Activated CD8-positive, alpha-beta memory T cell treated with anti-CD3 and anti-CD28 coated beads for 4 hours (primary cell): ENCODE results near the gene CHD2.
"Not testable (repeated sequence)": the region's sequence is repeated elsewhere in the genome, so short reads cannot be mapped to it uniquely, and the experiment has no call there.

Source experiments
- DNase-seq, 2 donors: peaks; one replicate each; pipeline ENCODE4 v3.0.0-alpha.2; 2020; ENCODE audit warnings: low read depth in 2 of 2

Gene CHD2

DNA sequence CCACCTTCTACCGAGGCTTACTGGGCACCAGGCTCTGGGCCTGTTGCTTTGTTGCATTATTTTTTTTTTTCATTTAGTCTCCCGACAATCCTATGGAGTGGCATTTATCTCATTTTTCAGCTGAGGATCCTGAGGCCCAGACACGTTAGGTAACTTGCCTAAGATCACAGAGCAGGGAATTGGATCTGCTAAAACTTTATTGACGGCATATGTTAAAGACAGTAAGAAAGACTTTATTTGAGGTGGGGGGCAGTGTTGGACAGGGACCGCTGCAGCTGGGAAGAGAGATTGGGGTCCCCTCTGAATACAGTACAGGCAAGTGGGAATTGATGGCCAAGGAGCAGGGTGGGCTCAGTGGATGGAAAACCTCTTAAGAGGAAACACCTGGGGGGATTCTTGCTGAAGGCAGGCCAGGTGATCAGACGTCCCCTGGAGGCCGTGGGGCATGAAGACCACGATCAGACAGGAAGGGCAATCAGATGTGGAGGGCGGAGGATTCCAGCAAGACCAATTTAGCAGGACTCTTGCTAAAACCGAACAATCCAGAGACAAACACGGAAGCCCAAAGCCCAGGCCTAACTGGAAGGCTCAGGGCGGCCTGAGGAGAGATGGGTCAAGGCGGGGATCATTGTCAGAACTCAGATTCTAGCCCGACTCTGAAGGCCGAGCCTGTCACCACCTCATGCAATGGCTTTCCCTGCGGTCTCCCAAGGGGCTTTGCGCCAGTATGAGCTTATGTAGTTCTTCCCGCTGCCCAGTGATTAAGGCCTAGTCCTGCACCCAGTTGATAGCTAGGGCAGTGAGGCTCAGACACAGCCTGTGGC is 135.2 kb downstream of the CHD2 start:
- no peak for DNase-seq

DNA sequence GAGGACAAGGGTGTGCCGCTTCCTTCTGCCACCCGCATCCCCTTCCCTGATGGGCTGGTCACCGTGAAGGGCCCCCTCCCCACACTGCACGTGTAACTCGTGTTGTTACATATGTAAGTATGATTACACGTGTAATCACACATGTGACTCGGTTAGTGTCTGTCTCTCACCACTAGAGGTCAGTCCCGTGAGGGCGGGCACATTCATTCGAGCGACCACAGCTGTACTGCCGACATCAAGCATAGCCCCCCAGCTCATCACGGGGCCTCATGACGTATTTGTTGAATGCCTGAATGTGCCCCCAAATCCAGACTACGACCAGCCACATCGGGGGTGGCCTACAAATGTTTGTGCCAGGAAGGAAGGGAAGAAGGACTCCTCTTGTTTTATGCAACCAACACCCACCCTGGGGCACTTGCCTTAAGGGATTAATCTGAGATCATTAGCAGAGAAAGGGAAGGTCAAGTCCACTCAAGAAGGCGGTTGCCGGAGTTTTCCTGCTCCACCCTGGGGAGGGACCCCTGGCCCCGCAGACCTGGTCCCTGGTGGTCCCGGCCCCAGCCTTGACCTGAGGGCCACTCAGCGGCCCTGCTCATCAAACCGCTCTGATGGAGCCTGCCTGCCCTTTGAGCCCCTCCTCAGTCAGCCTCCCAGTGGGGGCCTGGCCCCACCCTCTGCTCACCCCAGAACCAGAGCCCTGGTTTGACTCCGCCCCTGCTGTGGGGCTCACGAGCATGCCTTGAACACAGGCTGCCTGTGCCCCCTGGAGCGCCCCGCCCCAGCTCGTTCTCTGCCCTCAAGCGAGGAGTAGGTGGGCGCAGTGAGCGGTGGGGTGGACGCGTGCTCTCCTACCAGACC is 136.1 kb downstream of the CHD2 start:
- DNase-seq = peak in 1 of 2 donors; percentile 9

- no peak for DNase-seq
These were observed 137.1 kb downstream of the CHD2 start for GRCh38 chr15:93036951-93037819.

- DNase-seq = no peak
These were observed 137.9 kb downstream of the CHD2 start for GRCh38 chr15:93037820-93038705.

DNA sequence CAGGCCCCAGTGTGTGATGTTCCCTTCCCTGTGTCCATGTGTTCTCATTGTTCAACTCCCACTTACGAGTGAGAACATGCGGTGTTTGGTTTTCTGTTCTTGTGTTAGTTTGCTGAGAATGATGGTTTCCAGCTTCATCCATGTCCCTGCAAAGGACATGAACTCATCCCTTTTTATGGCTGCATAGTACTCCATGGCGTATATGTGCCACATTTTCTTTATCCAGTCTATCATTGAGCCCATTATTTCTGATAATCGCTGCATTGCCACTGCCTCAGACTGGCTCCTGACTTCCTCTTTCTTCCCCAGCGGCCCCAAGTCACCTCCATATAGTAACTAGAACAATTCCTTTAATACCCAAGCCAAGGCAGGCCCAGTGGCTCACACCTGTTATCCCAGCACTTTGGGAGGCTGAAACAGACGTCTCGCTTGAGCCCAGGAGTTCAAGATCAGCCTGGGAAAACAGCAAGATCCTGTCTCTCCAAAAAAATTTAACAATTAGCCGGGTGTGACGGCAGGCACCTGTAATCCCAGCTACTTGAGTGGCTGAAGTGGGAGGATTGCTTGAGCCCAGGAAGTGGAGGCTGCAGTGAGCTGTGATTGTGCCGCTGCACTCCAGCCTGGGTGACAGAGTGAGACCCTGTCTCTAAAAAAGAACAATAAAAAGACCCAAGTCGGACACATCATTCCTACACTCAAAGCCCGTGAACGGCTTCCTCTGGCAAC is 139.6 kb downstream of the CHD2 start:
- DNase-seq = not testable (repeated sequence)

- no peak for DNase-seq
These were observed 140.4 kb downstream of the CHD2 start for GRCh38 chr15:93040288-93041158.

GRCh38 chr15:93041159-93041547 is 141.0 kb downstream of the CHD2 start:
- no peak for DNase-seq

- DNase-seq = no peak
These were observed 142.1 kb downstream of the CHD2 start for GRCh38 chr15:93042211-93042610.

- no peak for DNase-seq
These were observed 142.7 kb downstream of the CHD2 start for GRCh38 chr15:93042691-93043378.

DNA sequence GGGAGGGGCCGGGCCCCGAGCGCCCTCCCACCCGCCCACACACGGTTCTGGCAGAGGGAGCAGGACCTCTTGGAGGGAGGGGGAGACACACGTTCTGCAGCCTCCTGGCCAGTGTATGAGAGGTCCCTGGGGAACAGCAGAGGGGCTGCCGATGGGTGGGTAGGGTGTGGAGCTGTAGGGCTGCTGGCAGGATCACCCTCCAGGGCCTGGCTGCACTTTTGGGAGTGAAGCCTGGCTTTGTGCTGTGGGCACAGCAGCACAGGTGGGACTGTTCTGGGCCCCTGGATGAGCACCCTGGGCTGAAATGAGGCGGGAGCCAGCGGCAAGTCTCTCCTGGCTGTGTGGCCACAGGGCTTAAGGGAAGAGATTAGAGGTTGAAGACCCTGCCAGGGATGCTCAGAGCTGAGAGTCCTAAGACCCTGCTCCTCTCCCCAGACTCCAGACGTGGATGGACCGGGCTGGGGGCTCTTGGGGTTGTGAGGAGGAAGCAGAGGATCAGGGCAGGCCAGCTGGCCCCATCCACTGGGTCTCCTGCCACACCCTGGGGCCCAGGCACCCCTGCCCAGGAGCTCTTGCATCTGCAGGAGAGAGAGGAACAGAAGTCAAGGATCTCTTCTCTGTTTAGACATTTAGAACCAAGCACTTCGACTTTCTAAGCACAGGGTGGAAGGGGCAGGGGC is 143.6 kb downstream of the CHD2 start:
- DNase-seq = no peak

DNA sequence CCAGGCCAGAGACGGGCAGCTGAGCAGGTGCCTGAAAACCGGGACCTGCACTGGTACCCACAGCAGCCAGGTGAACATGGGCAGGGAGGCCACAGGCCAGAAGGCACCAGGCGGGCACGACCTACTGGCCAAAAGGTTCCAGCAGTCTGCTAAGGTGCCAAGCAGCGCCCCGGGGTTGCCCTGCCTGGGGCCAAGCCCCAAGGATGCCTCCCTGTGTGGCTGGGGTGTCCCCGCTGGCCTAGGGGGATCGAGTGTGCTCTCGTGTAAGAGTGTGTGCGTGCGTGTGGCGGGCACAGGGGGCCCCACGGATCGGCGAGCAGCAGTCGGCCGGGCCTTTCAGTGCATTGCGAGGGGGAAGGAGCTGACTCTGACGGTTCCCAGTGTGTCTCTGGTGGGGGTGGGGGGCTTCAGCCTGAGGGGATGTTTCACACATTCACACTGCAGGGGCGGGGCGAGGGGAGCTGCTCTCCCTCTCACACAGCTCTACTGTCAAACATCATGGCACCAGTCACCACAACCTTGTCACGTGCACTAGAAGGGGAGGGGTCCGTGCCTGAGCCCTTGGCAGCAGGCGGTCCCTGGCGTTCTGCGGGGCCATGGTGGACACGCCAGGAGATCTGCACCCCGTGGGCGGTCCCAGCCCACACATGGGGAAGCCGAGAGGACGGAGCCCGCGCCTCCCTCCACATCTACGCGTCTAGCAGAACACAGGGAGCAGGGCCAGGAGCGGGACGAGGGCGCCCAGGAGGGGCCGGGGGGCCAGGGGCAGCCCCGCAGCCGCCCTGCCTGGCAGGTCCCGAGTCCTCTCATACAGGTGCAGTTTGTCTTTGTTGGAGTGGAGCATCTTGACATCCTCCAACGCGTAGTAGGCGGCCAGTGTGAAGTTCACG is 144.4 kb downstream of the CHD2 start:
- no peak for DNase-seq

DNA sequence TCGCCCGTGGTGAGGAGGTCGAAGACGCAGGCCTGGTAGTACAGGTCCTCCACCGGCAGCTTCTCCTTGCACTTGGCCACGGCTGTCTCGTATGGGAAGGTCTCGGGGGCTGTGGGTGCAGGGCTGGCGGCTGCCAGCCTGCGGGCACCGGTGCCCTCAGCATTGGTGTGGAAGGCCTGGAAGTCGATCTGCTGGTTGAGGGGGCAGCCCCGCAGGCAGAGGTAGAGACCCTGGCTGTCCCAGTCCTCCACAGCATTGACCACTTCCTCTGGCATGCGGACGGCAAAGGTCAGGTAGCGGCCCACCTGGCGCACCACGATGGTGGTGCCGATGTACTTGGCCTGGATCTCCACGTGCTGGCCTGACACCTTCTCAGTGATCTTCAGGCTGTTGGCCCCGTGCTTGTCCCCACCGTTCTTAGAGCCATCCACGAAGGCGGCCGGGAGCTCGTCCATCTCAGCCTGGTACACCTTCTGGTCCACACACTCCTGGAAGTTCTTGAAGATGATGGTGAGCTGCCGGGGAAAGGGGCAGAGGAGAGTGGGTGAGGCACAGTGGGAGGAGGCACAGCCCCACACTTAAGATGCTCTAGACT is 145.2 kb downstream of the CHD2 start:
- no peak for DNase-seq

- DNase-seq = no peak
These were observed 146.0 kb downstream of the CHD2 start for GRCh38 chr15:93046120-93046519.

GRCh38 chr15:93046721-93047120 is 146.6 kb downstream of the CHD2 start:
- DNase-seq = no peak

GRCh38 chr15:93047621-93048425 is 147.7 kb downstream of the CHD2 start:
- DNase-seq = no peak

GRCh38 chr15:93048426-93048721 is 148.2 kb downstream of the CHD2 start:
- DNase-seq = no peak
